ENCODE measurements around the gene TXNRD3. TPM values are rescaled to one million over a fixed set of nuclear protein-coding genes. Genes with fewer than 3 reads are reported as not detected.

TXNRD3 gene
- total and polyA plus RNA-seq, 12 donors: 2.1 to 7.8 (median 5.4) TPM

- Histone ChIP-seq H3K9me3 (peaks cover 0 to 11% (median 3%) of the 10 kb centered on the region in 11 donors), H3K27ac (no peak overlapping the region), H3K36me3 (no peaks in the 10 kb centered on the region), H3K4me3 (no peak overlapping the region), H3K27me3 (peaks cover 0 to 33% (median 13%) of the 10 kb centered on the region in 7 donors), H3K4me1 (peaks cover 0 to 10% (median 7%) of the 10 kb centered on the region in 9 donors)
- ATAC-seq: peak in 6 of 8 donors; percentile 9 to 53 (median 20)
- intact Hi-C loops (cut with DNase I): loop anchor here (2.0 to 10.0 kb wide), 15 partner anchors 68 to 868 kb away; partner anchors contain the start of gene PLXNA1 (in 3 of the 10)
- no peak for TF ChIP-seq CTCF (IDR thresholded peaks at IDR 0.05)
- WGBS, 2 donors: 33 to 34% methylated on average over 30 of the region's 30 CpGs
- DNase-seq: no peak
Observed at GRCh38 chr3:126678693-126679317, 23.9 kb upstream of the TXNRD3 start.

DNA sequence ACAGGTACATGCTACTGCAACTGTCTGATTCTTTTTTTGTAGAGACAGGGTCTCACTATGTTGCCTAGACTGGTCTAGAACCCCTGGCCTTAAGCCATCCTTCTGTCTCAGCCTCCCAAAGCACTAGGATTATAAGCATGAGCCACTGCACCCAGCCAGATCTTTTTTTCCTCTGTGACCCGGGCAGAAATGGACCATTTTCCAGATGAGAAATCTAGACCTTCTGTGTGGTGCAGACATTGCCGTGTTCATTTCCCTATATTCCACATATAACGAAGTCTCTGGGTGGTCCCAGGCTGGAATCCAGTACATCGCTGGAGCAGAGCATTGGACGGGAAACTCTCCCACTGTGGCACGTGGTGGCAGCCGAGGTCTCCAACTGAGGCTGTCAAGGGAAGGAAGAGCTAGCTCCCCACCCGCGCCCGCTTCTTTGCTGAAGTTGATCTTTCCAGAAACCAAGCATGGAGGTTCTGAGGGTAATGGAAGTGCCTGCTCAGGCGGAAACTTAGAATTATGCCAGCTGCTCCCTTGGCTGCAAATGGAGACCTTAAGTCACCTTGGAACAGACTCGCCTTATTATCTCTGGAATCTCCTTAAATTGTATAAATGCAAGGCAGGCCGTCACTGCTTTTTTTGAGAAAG, 23.1 kb upstream of the TXNRD3 start:
- DNase-seq (no peak), ATAC-seq (no peak)
- no peak overlapping the region for H3K4me3 ChIP-seq
- H3K4me1 ChIP-seq: peaks cover 0 to 10% (median 7%) of the 10 kb centered on the region in 9 donors
- no peaks in the 10 kb centered on the region for H3K36me3 ChIP-seq
- no peak for TF ChIP-seq CTCF (IDR thresholded peaks at IDR 0.05)
- 81 to 88% methylated on average over 13 of the region's 13 CpGs for WGBS, 2 donors
- peaks cover 0 to 17% (median 3%) of the 10 kb centered on the region in 11 donors for H3K9me3 ChIP-seq
- peaks cover 0 to 33% (median 13%) of the 10 kb centered on the region in 7 donors for H3K27me3 ChIP-seq
- intact Hi-C loops (cut with DNase I): loop anchor here (2.0 to 10.0 kb wide), 15 partner anchors 69 to 869 kb away; partner anchors contain the start of gene PLXNA1 (in 3 of the 10)
- H3K27ac ChIP-seq: no peak overlapping the region

DNA sequence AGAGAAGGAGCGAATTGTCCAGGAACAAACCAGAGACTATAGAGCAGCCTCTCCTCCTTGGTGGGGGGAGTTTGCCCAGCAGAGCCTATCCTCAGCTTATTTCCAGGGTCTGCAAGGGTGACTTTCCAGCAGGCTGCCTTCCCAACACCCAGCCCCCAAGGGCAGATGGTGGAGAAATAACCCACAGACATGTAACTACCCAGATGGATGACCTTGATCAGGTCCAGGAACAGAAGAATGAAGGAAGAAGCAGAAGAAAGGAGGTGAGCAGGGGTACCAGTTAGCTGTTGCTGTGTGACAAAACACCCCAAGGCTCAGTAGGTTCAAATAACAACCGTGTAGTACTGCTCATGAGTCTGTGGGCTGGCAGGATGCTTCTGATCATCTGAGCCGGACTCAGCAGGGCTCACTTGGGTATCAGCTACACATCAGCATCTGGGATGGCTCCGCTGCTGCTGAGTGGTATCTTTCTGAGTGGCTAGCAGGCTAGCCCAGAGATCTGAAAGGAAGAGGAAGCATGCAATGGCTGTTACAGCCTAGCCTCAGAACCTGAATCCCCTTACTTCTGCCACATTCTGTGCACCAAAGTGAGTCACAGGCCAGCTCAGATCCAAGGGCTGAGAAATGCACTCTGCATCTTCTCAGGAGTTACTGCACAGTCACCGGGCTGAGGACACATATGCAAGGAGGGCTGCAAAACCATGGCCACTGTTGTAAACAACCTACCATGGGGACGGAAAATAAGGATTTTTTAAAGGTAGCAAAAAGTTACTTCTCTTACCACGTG, 22.2 kb upstream of the TXNRD3 start:
- 63 to 80% methylated on average over 7 of the region's 7 CpGs for WGBS, 2 donors
- H3K27me3 ChIP-seq: peaks cover 0 to 33% (median 13%) of the 10 kb centered on the region in 7 donors
- TF ChIP-seq CTCF (IDR thresholded peaks at IDR 0.05): no peak
- intact Hi-C loops (cut with DNase I): loop anchor here (5.0 to 10.0 kb wide), 11 partner anchors 70 to 870 kb away; partner anchors contain the start of gene PLXNA1 (in 3 of the 10)
- no peak overlapping the region for H3K4me3 ChIP-seq
- H3K27ac ChIP-seq: no peak overlapping the region
- ATAC-seq (no peak), DNase-seq (no peak)
- no peaks in the 10 kb centered on the region for H3K36me3 ChIP-seq
- peaks cover 0 to 17% (median 3%) of the 10 kb centered on the region in 11 donors for H3K9me3 ChIP-seq
- H3K4me1 ChIP-seq: peaks cover 0 to 10% (median 7%) of the 10 kb centered on the region in 9 donors

DNA sequence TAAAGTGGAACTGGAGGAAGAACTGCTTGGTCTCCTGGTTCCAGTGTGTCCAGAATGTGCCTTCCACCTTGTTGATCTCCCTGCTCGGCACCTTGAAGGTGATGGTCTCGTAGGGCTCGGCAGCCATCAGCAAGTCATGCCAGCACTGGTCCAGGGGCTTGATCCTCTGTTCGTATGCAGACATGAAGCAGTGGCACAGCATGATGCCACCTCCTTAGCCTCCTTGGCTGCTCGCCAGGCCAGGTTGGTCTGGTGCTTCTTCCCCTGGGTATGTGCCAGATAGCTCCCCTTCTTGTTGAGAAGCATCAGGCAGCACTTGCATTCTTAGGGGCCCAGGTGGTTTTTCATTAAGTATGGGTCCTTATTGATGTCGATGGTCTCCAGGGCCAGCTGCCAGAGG, 17.8 kb upstream of the TXNRD3 start:
- Histone ChIP-seq H3K4me1 (no peaks in the 10 kb centered on the region), H3K4me3 (no peak overlapping the region), H3K27ac (no peak overlapping the region), H3K27me3 (peaks cover 0 to 16% (median 2%) of the 10 kb centered on the region in 7 donors), H3K9me3 (peaks cover 0 to 17% (median 3%) of the 10 kb centered on the region in 11 donors), H3K36me3 (no peaks in the 10 kb centered on the region)
- DNase-seq (no peak), ATAC-seq (peak in 1 of 8 donors; percentile 41)
- intact Hi-C loops (cut with DNase I): loop anchor here in 2 of 10 donors (10.0 kb wide), 2 partner anchors 312 to 512 kb away; partner anchors contain the start of gene PLXNA1 (in 1 of the 2)
- WGBS, 2 donors: 87 to 90% methylated on average over 6 of the region's 6 CpGs
- TF ChIP-seq CTCF (IDR thresholded peaks at IDR 0.05): no peak
